Caco-2 (cell line): Measurements from ENCODE around the gene MR1. TPM values are rescaled to one million over a fixed set of nuclear protein-coding genes. Genes with fewer than 3 reads are reported as not detected.

ENCODE experiments used
- BruUV-seq: library from RNA; stranded (reverse); fragments of 400-500 nt; replicated peaks from 2 replicates; lab custom pipeline; 2021; lab: Mats Ljungman, UMichigan
- CTCF ChIA-PET: fragments of 300-600 bp; sonication (Branson Sonifier 250); formaldehyde crosslinking; loops from one replicate; lab custom pipeline; 2022; ENCODE audit warnings: antibody characterized with exemption; lab: Charles Lee
- POLR2A ChIA-PET: fragments of 300-600 bp; sonication (Branson Sonifier 250); formaldehyde crosslinking; loops from one replicate; lab custom pipeline; 2022; ENCODE audit warnings: antibody characterized with exemption; lab: Charles Lee
- DNase-seq, 2 experiments: peaks; one replicate each; pipeline versions ENCODE4 v3.0.0 to v3.0.0-alpha.2; 2020 to 2022
- H3K27me3 ChIP-seq: replicated peaks from 2 replicates; pipeline ENCODE4 v1.6.0; 2011; ENCODE audit warnings: low read length; ENCODE audit not compliant: control insufficient read depth, insufficient read depth
- H3K36me3 ChIP-seq: 2 replicates; pipeline ENCODE4 v1.5.1; 2011; ENCODE audit warnings: low read length; ENCODE audit not compliant: control insufficient read depth, insufficient read depth
- H3K4me1 ChIP-seq: fragments of 250-450 bp; sonication (Bioruptor Pico); 2 replicates; pipeline ENCODE4 v1.5.1; 2020; ENCODE audit warnings: mild to moderate bottlenecking
- H3K4me3 ChIP-seq: 2 replicates; pipeline ENCODE4 v1.5.1; 2011; ENCODE audit warnings: low read depth, mild to moderate bottlenecking, control low read depth, low read length
- H3K9me3 ChIP-seq: fragments of 250-450 bp; sonication (Bioruptor Pico); 2 replicates; pipeline ENCODE4 v1.5.1; 2020; ENCODE audit warnings: mild to moderate bottlenecking, moderate library complexity
- H3K27ac Mint-ChIP-seq: one replicate; pipeline ENCODE4 v1.8.0; 2022; ENCODE audit warnings: mixed read lengths; ENCODE audit not compliant: unreplicated experiment
- H3K27me3 Mint-ChIP-seq: one replicate; pipeline ENCODE4 v1.8.0; 2022; ENCODE audit warnings: mixed read lengths; ENCODE audit not compliant: insufficient read depth, unreplicated experiment
- H3K36me3 Mint-ChIP-seq: one replicate; pipeline ENCODE4 v1.8.0; 2022; ENCODE audit warnings: mild to moderate bottlenecking, mixed read lengths; ENCODE audit not compliant: insufficient read depth, unreplicated experiment
- H3K4me1 Mint-ChIP-seq: one replicate; pipeline ENCODE4 v1.8.0; 2022; ENCODE audit warnings: low read depth, mixed read lengths; ENCODE audit not compliant: unreplicated experiment
- H3K4me3 Mint-ChIP-seq: one replicate; pipeline ENCODE4 v1.8.0; 2022; ENCODE audit warnings: mild to moderate bottlenecking, moderate library complexity, mixed read lengths; ENCODE audit not compliant: unreplicated experiment
- H3K9me3 Mint-ChIP-seq: one replicate; pipeline ENCODE4 v1.8.0; 2022; ENCODE audit warnings: mixed read lengths; ENCODE audit not compliant: unreplicated experiment
- CTCF ChIP-seq, 2 experiments: fragments of 200-600 bp in 1 of 2; IDR thresholded peaks; 1 replicate in 1 of 2; 2 replicates in 1 of 2; pipeline versions ENCODE4 v1.5.1 to v1.8.0; 2011 to 2022; ENCODE audit warnings: antibody characterized with exemption in 1 of 2, control low read depth in 1 of 2, inconsistent platforms in 1 of 2, low read depth in 1 of 2, low read length in 1 of 2, mild to moderate bottlenecking in 1 of 2, moderate library complexity in 1 of 2; ENCODE audit not compliant: insufficient read depth in 1 of 2, severe bottlenecking in 1 of 2, unreplicated experiment in 1 of 2
- intact Hi-C: fragments of 100-400 bp; cut with micrococcal nuclease; formaldehyde crosslinking; loops from one replicate; pipeline ENCODE4 v1.10.0; 2022; ENCODE audit not compliant: unreplicated experiment
- total RNA-seq: library from RNA; stranded (reverse); gene quantifications from 2 replicates; pipeline ENCODE4 v1.2.3, GENCODE V29; 2022

Gene MR1
- total RNA-seq, 1 experiment from 2014 or later: 2.5 TPM

DNA sequence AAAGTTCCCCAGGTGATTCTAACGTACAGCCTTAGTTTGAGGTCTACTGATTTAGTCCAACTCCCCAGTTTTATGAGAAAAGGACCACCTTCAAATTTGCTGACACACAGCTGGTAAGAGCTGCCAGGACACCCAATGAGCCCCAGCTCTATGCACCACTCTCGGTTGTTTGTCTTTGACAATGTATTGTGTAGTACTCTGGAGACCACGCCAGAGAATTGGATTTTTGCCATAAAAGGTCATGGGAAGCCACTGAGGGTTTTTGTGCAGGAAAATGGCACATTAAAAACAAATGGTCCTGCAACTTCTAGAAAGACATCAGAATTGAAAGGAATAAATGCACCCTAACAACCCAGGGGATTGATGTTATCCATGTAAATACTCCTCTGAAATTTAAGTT, 47.6 kb downstream of the MR1 start:
- TF ChIP-seq CTCF (IDR thresholded peaks at IDR 0.05; ENCODE audit: insufficient read depth in 1 of 2, low read depth in 1 of 2, low read length in 1 of 2, severe bottlenecking in 1 of 2, unreplicated experiment in 1 of 2): no peak
- no peak overlapping the region for H3K4me3 ChIP-seq
- ChIA-PET CTCF (no interaction called here), POLR2A (no interaction called here)
- no peaks in the 10 kb centered on the region for H3K9me3 Mint-ChIP-seq
- H3K27ac Mint-ChIP-seq: no peak overlapping the region
- DNase-seq: no peak
- H3K36me3 ChIP-seq: no peaks in the 10 kb centered on the region
- no TSS peak for BruUV-seq
- H3K27me3 ChIP-seq: no peaks in the 10 kb centered on the region
- intact Hi-C loops: no loop called here
- H3K36me3 Mint-ChIP-seq: no peaks in the 10 kb centered on the region
- no peak overlapping the region for H3K4me3 Mint-ChIP-seq
- no peaks in the 10 kb centered on the region for H3K27me3 Mint-ChIP-seq
- H3K4me1 ChIP-seq: no peaks in the 10 kb centered on the region; the same call in 1 of the 2 replicates
- H3K4me1 Mint-ChIP-seq: peaks cover 8% of the 10 kb centered on the region
- H3K9me3 ChIP-seq: no peaks in the 10 kb centered on the region

DNA sequence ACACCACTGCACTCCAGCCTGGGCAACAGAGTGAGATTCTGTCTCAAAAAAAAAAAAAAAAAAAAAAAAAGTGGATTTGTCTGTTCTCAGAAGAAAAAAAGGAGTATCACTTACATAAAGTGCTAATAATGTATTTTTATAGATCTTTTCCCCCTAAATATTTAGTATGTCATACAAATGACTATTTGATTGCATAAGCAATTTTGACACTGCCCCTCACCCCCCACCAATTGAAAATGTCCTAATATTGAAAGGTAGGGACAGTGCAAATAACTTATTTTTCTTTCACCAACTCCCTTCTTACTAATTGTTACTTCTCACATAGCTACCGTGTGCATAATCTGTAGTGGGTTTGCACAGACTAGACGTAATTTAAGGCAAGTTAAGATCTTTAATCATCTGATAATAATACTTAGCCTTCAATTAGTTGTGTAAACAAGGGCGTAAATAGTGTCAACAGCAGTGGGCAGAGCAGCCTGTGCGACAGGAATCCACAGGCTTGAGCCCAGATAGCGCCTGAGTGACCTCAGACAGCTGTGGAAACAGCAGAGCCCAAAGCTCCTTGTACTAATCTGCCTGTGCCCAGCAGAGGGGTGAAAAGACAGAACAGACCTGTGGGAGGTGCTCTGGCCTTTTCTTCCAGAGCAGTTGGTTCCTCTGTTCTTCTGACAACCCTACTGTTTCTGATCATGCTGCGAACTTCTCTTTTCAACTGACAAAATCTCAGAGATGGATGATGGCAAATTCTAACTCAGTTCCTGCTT, 50.2 kb downstream of the MR1 start:
- Mint-ChIP-seq H3K27ac (no peak overlapping the region), H3K27me3 (no peaks in the 10 kb centered on the region), H3K9me3 (no peaks in the 10 kb centered on the region), H3K4me3 (no peak overlapping the region), H3K4me1 (no peaks in the 10 kb centered on the region), H3K36me3 (peaks cover 12% of the 10 kb centered on the region)
- TF ChIP-seq CTCF (IDR thresholded peaks at IDR 0.05; ENCODE audit: insufficient read depth in 1 of 2, low read depth in 1 of 2, low read length in 1 of 2, severe bottlenecking in 1 of 2, unreplicated experiment in 1 of 2): peak in 1 of 2 experiments; percentile 50
- Histone ChIP-seq H3K4me1 (0 out of 2 replicates have a peak, but pooled peaks cover 8% of the 10 kb centered on the region), H3K9me3 (no peaks in the 10 kb centered on the region), H3K4me3 (no peak overlapping the region), H3K36me3 (no peaks in the 10 kb centered on the region), H3K27me3 (no peaks in the 10 kb centered on the region)
- intact Hi-C loops: loop anchor here (1.0 kb wide), 3 partner anchors 58 to 202 kb away; no protein-coding TSS in a partner anchor
- ChIA-PET CTCF (interaction anchor here (0.6 to 2.8 kb wide), 14 partner anchors 9 to 652 kb away, joined by 3 to 49 read pairs (median 4); no protein-coding TSS in a partner anchor), POLR2A (no interaction called here)
- no TSS peak for BruUV-seq
- peak; percentile 65 to 70 for DNase-seq

DNA sequence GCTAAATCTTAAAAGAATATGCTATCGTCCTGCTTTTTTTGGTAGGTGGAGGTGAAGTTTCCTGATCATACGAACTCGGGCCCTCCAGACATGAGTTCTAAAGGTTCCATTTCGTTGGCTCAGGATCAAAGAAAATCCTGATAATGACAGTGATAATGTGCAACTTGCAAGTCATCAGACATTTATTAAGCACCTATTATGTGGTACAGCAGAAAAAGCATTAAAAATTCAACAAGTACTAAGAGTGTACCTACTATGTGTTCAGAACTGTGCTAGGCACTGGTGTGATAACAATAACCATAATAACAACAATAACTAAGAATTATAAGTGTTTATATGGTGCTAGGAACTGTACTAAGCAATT, 50.8 kb downstream of the MR1 start:
- H3K4me3 Mint-ChIP-seq: no peak overlapping the region
- ChIA-PET POLR2A (no interaction called here), CTCF (interaction anchor here (0.7 to 2.8 kb wide), 8 partner anchors 14 to 222 kb away, joined by 3 to 49 read pairs (median 6); no protein-coding TSS in a partner anchor)
- H3K4me1 Mint-ChIP-seq: no peaks in the 10 kb centered on the region
- Histone ChIP-seq H3K36me3 (no peaks in the 10 kb centered on the region), H3K4me1 (0 out of 2 replicates have a peak, but pooled peaks cover 8% of the 10 kb centered on the region), H3K27me3 (no peaks in the 10 kb centered on the region), H3K9me3 (no peaks in the 10 kb centered on the region), H3K4me3 (no peak overlapping the region)
- intact Hi-C loops: loop anchor here (1.0 kb wide), 3 partner anchors 58 to 202 kb away; no protein-coding TSS in a partner anchor
- H3K9me3 Mint-ChIP-seq: no peaks in the 10 kb centered on the region
- peaks cover 15% of the 10 kb centered on the region for H3K36me3 Mint-ChIP-seq
- no peak for DNase-seq
- no peak for TF ChIP-seq CTCF (IDR thresholded peaks at IDR 0.05; ENCODE audit: insufficient read depth in 1 of 2, low read depth in 1 of 2, low read length in 1 of 2, severe bottlenecking in 1 of 2, unreplicated experiment in 1 of 2)
- H3K27ac Mint-ChIP-seq: no peak overlapping the region
- BruUV-seq: no TSS peak
- no peaks in the 10 kb centered on the region for H3K27me3 Mint-ChIP-seq
